Karpas-422 (cell line): ENCODE data around the gene LRRC45. TPM values are rescaled to one million over a fixed set of nuclear protein-coding genes. Genes with fewer than 3 reads are reported as not detected.

ENCODE experiments used
- DNase-seq: peaks from one replicate; pipeline ENCODE4 v3.0.0-alpha.2; 2015
- H2AFZ ChIP-seq: fragments of 200-600 bp; sonication (generic); 2 replicates; pipeline ENCODE4 v1.6.1; 2014; ENCODE audit warnings: antibody characterized with exemption, low read length, mixed read lengths
- H3K27ac ChIP-seq: fragments of 200-600 bp; sonication (generic); 2 replicates; pipeline ENCODE4 v1.5.1; 2014; ENCODE audit warnings: mild to moderate bottlenecking, low read length, moderate library complexity
- H3K27me3 ChIP-seq: fragments of 200-600 bp; sonication (generic); 2 replicates; pipeline ENCODE4 v1.6.1; 2014; ENCODE audit warnings: low read length, mixed read lengths
- H3K36me3 ChIP-seq: fragments of 200-600 bp; sonication (generic); 2 replicates; pipeline ENCODE4 v1.6.1; 2014; ENCODE audit warnings: low read length, mixed read lengths; ENCODE audit not compliant: insufficient read depth
- H3K4me1 ChIP-seq: fragments of 200-600 bp; sonication (generic); 2 replicates; pipeline ENCODE4 v1.6.1; 2014; ENCODE audit warnings: mild to moderate bottlenecking, low read length, mixed read lengths
- H3K4me2 ChIP-seq: fragments of 200-600 bp; sonication (generic); 2 replicates; pipeline ENCODE4 v1.6.1; 2014; ENCODE audit warnings: low read length, low read depth, mild to moderate bottlenecking; ENCODE audit not compliant: poor library complexity, severe bottlenecking
- H3K4me3 ChIP-seq: fragments of 200-600 bp; sonication (generic); 2 replicates; pipeline ENCODE4 v1.5.1; 2014; ENCODE audit warnings: mild to moderate bottlenecking, antibody characterized with exemption, low read length, mixed read lengths
- H3K79me2 ChIP-seq: fragments of 200-600 bp; sonication (generic); 2 replicates; pipeline ENCODE4 v1.6.1; 2014; ENCODE audit warnings: mild to moderate bottlenecking, low read length, mixed read lengths
- H3K9ac ChIP-seq: fragments of 200-600 bp; sonication (generic); 2 replicates; pipeline ENCODE4 v1.6.0; 2014; ENCODE audit warnings: low read length
- H3K9me2 ChIP-seq: fragments of 200-600 bp; sonication (generic), shearing (Covaris generic); replicated peaks from 2 replicates; pipeline ENCODE4 v1.6.0; 2014; ENCODE audit warnings: mild to moderate bottlenecking, low read length, moderate library complexity; ENCODE audit not compliant: insufficient read depth
- H3K9me3 ChIP-seq: fragments of 300-700, 200-600 bp; sonication (generic); 2 replicates; pipeline ENCODE4 v1.6.1; 2014; ENCODE audit warnings: low read length, mixed read lengths
- H4K20me1 ChIP-seq: fragments of 200-600 bp; sonication (generic); 2 replicates; pipeline ENCODE4 v1.6.1; 2014; ENCODE audit warnings: mild to moderate bottlenecking, antibody characterized with exemption, low read length, low read depth; ENCODE audit not compliant: insufficient read depth
- total RNA-seq: library from RNA; depleted of rRNA; stranded (reverse); fragments of >200 nt; shearing (Covaris generic); gene quantifications from 2 replicates; pipeline ENCODE4 v1.2.3, GENCODE V29; 2014; ENCODE audit warnings: low replicate concordance

LRRC45 gene
- total RNA-seq, 1 experiment from 2014 or later: 13.3 TPM

DNA sequence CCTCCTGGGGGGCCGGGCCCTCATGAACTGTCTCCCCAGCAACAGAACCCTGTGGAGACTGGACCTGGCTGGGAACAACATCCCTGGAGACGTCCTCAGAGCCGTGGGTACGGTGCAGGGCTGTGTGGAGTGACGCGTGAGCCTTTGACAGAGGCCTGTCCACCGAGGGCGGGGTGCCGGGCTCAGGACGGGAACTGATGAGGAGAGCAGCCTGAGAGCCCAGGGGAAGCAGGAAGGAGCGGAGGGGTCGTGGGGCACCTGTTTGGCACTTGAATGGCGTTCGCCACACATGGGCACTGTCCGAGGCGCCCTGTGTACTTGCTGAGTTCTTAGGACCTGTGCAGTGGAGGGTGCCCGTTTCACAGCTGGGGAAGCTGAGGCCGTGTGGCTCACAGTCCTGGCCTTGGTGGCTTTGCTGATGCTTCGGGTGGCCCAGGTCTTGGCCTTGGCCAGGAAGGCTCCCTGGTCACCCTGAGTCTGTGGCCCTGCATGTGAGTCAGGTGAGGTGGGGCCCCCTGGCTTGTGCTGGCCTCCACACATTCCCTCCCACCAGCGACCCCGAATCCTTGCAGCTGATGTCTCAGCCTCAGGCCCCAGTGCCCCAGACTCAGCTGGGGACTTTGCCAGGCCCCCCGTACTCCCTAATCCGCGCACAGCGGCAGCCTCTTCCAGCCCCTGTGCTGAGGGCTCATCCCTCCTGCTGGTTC is 2.4 kb downstream of the LRRC45 start:
- Histone ChIP-seq H3K9me3 (no peaks in the 10 kb centered on the region), H3K79me2 (peaks cover 26% of the 10 kb centered on the region), H3K9ac (no peak overlapping the region), H3K36me3 (no peaks in the 10 kb centered on the region), H4K20me1 (no peaks in the 10 kb centered on the region), H3K9me2 (no peaks in the 10 kb centered on the region), H2AFZ (no peak overlapping the region), H3K27me3 (no peaks in the 10 kb centered on the region), H3K27ac (no peak overlapping the region), H3K4me2 (no peak overlapping the region), H3K4me3 (no peak overlapping the region), H3K4me1 (peaks cover 25% of the 10 kb centered on the region)
- DNase-seq: no peak

DNA sequence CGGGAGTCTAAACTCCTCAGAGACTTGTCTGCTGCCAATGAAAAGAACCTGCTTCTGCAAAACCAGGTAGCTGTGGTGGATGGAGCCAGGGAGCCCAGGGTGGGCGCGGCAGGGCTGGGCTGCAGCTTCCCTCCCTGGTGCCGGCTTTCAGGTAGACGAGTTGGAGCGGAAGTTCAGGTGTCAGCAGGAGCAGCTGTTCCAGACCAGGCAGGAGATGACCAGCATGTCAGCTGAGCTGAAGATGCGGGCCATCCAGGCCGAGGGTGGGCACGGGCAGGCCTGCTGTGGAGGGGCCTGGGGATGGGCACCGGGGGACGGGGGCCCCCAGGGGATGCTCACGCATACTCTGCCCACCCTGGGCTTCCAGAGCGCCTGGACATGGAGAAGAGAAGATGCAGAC is 5.1 kb downstream of the LRRC45 start:
- no peak overlapping the region for H3K9ac ChIP-seq
- DNase-seq: no peak
- no peaks in the 10 kb centered on the region for H3K9me2 ChIP-seq
- peaks cover 11% of the 10 kb centered on the region; the same call in 1 of the 2 replicates for H3K79me2 ChIP-seq
- no peaks in the 10 kb centered on the region for H3K27me3 ChIP-seq
- H2AFZ ChIP-seq: no peak overlapping the region
- H3K4me1 ChIP-seq: peaks cover 22% of the 10 kb centered on the region
- no peak overlapping the region for H3K4me3 ChIP-seq
- no peaks in the 10 kb centered on the region for H4K20me1 ChIP-seq
- H3K4me2 ChIP-seq: no peak overlapping the region
- H3K27ac ChIP-seq: no peak overlapping the region
- no peaks in the 10 kb centered on the region for H3K9me3 ChIP-seq
- H3K36me3 ChIP-seq: no peaks in the 10 kb centered on the region

DNA sequence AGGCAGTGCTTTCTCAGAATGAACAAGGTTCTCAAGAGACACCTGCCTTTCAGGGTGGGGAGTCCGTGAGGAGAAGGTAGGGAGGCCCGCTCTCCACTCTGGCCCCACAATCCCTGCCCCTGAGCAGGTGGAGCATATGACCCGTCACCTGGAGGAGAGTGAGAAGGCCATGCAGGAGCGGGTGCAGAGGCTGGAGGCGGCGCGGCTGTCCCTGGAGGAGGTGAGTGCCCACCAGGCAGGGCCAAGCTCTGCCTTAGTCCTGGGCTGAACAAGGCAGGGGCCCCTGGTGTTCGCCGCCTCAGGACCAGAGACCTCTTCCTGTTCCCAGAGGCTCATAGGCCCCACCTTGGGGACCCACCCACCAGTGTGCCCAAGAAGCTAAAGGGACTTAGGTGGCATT is 5.9 kb downstream of the LRRC45 start:
- Histone ChIP-seq H3K4me1 (peaks cover 17% of the 10 kb centered on the region), H3K9me2 (no peaks in the 10 kb centered on the region), H3K9ac (no peak overlapping the region), H2AFZ (no peak overlapping the region), H3K27me3 (no peaks in the 10 kb centered on the region), H3K27ac (no peak overlapping the region), H3K4me3 (no peak overlapping the region), H3K79me2 (peaks cover 5% of the 10 kb centered on the region; the same call in 1 of the 2 replicates), H3K9me3 (no peaks in the 10 kb centered on the region), H3K36me3 (no peaks in the 10 kb centered on the region), H4K20me1 (no peaks in the 10 kb centered on the region), H3K4me2 (no peak overlapping the region)
- DNase-seq: no peak

DNA sequence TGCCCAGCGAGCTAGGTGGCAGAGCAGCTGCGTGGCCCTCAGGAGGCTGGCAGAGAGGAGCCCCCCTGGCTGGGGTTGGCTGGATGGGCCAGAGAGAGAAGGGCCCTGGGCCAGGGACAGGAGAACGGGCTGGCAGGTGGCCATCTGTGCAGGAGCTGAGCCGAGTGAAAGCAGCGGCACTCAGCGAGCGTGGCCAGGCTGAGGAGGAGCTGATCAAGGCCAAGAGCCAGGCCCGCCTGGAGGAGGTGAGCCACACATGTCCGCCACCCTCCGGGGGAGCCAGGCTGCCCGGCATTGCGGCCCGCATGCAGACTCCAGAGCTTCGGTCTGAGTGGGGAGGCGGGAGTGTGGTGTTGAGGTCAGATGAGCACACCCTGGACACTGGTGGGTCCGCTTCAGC is 6.3 kb downstream of the LRRC45 start:
- Histone ChIP-seq H3K36me3 (no peaks in the 10 kb centered on the region), H3K9me2 (no peaks in the 10 kb centered on the region), H4K20me1 (no peaks in the 10 kb centered on the region), H3K4me1 (peaks cover 13% of the 10 kb centered on the region), H3K4me3 (no peak overlapping the region), H3K9me3 (no peaks in the 10 kb centered on the region), H3K79me2 (peaks cover 1% of the 10 kb centered on the region; the same call in 1 of the 2 replicates), H3K4me2 (no peak overlapping the region), H2AFZ (no peak overlapping the region), H3K9ac (no peak overlapping the region), H3K27me3 (no peaks in the 10 kb centered on the region), H3K27ac (no peak overlapping the region)
- no peak for DNase-seq

DNA sequence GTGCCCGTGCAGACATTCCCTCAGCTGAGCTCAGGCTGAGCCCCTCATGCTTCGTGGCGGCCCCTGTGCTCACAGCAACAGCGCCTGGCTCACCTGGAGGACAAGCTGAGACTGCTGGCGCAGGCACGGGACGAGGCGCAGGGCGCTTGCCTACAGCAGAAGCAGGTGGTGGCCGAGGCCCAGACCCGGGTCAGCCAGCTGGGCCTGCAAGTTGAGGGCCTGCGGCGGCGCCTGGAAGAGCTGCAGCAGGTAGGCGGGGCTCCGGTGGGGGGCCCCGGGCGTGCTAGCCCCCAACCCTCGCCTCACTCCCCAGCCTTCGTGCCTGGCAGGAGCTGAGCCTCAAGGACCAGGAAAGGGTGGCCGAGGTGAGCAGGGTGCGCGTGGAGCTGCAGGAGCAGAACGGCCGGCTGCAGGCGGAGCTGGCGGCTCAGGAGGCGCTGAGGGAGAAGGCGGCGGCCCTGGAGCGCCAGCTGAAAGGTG is 6.9 kb downstream of the LRRC45 start:
- no peaks in the 10 kb centered on the region for H3K9me2 ChIP-seq
- H3K27ac ChIP-seq: no peak overlapping the region
- no peaks in the 10 kb centered on the region for H3K36me3 ChIP-seq
- H3K27me3 ChIP-seq: no peaks in the 10 kb centered on the region
- peak overlapping the region; percentile 75 for H3K4me2 ChIP-seq
- no peak overlapping the region for H2AFZ ChIP-seq
- no peaks in the 10 kb centered on the region for H3K79me2 ChIP-seq
- no peaks in the 10 kb centered on the region for H3K9me3 ChIP-seq
- peaks cover 11% of the 10 kb centered on the region for H3K4me1 ChIP-seq
- H3K9ac ChIP-seq: no peak overlapping the region
- no peak for DNase-seq
- no peaks in the 10 kb centered on the region for H4K20me1 ChIP-seq
- no peak overlapping the region; the same call in 1 of the 2 replicates for H3K4me3 ChIP-seq

DNA sequence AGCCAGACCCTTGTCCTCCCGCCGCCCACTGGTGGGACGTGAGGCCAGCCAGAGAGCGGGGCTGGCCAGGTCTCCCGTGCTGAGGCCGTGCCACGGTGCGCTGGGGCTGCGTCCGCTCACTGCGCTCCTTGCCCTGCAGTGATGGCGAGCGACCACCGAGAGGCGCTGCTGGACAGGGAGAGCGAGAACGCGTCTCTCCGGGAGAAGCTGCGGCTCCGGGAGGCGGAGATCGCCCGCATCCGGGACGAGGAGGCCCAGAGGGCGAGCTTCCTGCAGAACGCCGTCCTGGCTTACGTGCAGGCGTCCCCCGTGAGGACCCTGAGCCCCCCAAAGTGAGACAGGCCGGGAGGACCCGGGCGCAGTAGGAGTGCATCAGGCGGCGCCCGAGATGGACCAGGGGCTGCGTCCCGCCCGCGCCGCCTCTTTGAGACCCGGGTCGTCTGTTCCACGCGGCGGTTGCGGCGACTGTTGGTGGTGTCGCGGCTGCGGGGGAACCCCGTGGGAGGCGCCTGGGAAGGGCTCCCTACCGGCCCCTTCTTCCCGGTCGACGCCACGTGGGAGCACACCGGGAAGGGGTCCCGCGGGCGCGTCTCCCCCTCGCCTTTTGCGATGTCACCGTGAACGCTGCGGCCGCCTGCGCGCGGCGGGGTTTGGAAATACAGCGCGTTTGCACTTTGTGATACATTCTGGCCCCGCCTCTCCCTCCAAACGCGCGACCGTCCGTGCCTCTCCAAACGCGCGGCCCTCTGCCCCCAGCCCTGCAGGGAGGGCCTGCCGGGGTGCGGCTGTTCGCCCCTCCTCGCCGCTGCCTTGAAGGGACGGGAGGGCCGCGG is 7.6 kb downstream of the LRRC45 start:
- peak overlapping the region; percentile 64 for H3K9ac ChIP-seq
- no peak overlapping the region for H3K27ac ChIP-seq
- H3K4me3 ChIP-seq: peak overlapping the region; percentile 60
- H3K27me3 ChIP-seq: no peaks in the 10 kb centered on the region
- no peaks in the 10 kb centered on the region for H3K79me2 ChIP-seq
- H3K9me3 ChIP-seq: no peaks in the 10 kb centered on the region
- peak overlapping the region; percentile 67; the same call in 1 of the 2 replicates for H2AFZ ChIP-seq
- H3K4me1 ChIP-seq: peaks cover 13% of the 10 kb centered on the region
- H4K20me1 ChIP-seq: no peaks in the 10 kb centered on the region
- DNase-seq: peak; percentile 91
- peak overlapping the region; percentile 75 for H3K4me2 ChIP-seq
- H3K36me3 ChIP-seq: no peaks in the 10 kb centered on the region
- H3K9me2 ChIP-seq: no peaks in the 10 kb centered on the region

DNA sequence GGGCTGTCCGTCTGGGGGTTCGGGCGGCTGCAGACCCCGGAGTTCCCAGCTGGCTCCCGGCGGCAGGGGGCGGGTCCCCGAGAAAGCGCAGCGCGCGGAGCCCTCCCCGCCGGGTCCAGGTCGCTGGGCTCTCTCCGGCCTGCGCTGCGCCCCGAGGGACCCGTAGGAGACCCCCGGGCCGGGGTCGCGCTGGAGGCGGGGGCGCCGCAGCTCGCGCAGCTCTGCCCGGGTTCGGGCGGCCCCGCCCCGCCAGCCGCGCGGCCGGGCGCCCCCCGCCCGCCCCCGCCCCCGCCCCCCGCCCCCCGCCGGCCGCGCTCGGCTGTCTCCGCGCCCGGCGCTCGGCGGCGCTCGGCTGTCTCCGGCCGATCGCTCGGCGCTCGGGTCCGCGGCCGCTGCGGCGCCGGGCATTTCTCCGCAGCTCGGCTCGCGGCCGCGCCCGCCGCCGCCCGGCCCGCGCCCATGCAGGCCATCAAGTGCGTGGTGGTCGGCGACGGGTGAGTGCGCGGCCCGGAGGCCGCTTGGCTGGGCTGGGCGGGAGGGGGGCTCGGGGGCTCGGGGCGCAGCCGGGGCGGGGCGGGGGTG is 8.3 kb downstream of the LRRC45 start, which contains the start of gene RAC3:
RAC3 (plus strand) TSS at position 376 of the 582 bp plus-strand sequence; CDS start at position 460, 84 bp downstream.
- H3K27me3 ChIP-seq: no peaks in the 10 kb centered on the region
- no peak within 1 kb of the TSS for H3K27ac ChIP-seq
- no peaks in the 10 kb centered on the region for H3K9me2 ChIP-seq
- peaks cover 4% of the 10 kb centered on the region for H3K79me2 ChIP-seq
- H3K4me1 ChIP-seq: peaks cover 19% of the 10 kb centered on the region
- peak within 1 kb of the TSS; percentile 75 for H3K4me2 ChIP-seq
- H3K9me3 ChIP-seq: no peaks in the 10 kb centered on the region
- peak within 1 kb of the TSS; percentile 67; the same call in 1 of the 2 replicates for H2AFZ ChIP-seq
- H4K20me1 ChIP-seq: 0 out of 2 replicates have a peak, but pooled peaks cover 4% of the 10 kb centered on the region
- peak within 1 kb of the TSS; percentile 60 for H3K4me3 ChIP-seq
- peak within 1 kb of the TSS; percentile 64 for H3K9ac ChIP-seq
- no peaks in the 10 kb centered on the region for H3K36me3 ChIP-seq
- peak; percentile 68 for DNase-seq
